HepG2 (cell line): ENCODE data around the gene PREX1. TPM values are rescaled to one million over a fixed set of nuclear protein-coding genes. Genes with fewer than 3 reads are reported as not detected.

ENCODE experiments used
- BCL6 ChIP-seq: IDR thresholded peaks from 2 replicates; pipeline ENCODE4 v1.6.1; 2016; ENCODE audit warnings: missing genetic modification reagents, missing compliant biosample characterization
- DNMT1 ChIP-seq: sonication (generic); formaldehyde crosslinking; IDR thresholded peaks from 2 replicates; pipeline ENCODE4 v1.5.1; 2020; ENCODE audit warnings: mild to moderate bottlenecking, missing genetic modification reagents
- IKZF1 ChIP-seq: fragments of 450-650 bp; IDR thresholded peaks from 2 replicates; pipeline ENCODE4 v1.7.1; 2016
- IKZF4 ChIP-seq: sonication (generic); formaldehyde crosslinking; IDR thresholded peaks from 2 replicates; pipeline ENCODE4 v1.5.1; 2020; ENCODE audit warnings: borderline replicate concordance, mild to moderate bottlenecking, low read depth, missing genetic modification reagents; ENCODE audit errors: not compliant biosample characterization
- JARID2 ChIP-seq: sonication (generic); formaldehyde crosslinking; IDR thresholded peaks from 2 replicates; pipeline ENCODE4 v1.8.1; 2023; ENCODE audit warnings: missing genetic modification reagents, inconsistent platforms; ENCODE audit not compliant: insufficient replicate concordance
- KLF12 ChIP-seq: sonication (generic); formaldehyde crosslinking; IDR thresholded peaks from 2 replicates; pipeline ENCODE4 v1.4.0; 2020; ENCODE audit warnings: missing genetic modification reagents, borderline replicate concordance
- MAF1 ChIP-seq: sonication (generic); formaldehyde crosslinking; IDR thresholded peaks from 2 replicates; pipeline ENCODE4 v1.5.0; 2020; ENCODE audit warnings: missing genetic modification reagents, borderline replicate concordance
- MAFG ChIP-seq: sonication (generic); formaldehyde crosslinking; IDR thresholded peaks from 2 replicates; pipeline ENCODE4 v1.5.1; 2020; ENCODE audit warnings: mild to moderate bottlenecking, missing genetic modification reagents
- NR2F6 ChIP-seq, 2 experiments: IDR thresholded peaks; 2 replicates each; pipeline ENCODE4 v1.6.1; 2016; ENCODE audit warnings: antibody characterized with exemption in 1 of 2, mild to moderate bottlenecking in 1 of 2
- ONECUT2 ChIP-seq: sonication (generic); formaldehyde crosslinking; IDR thresholded peaks from 2 replicates; pipeline ENCODE4 v1.4.0; 2020; ENCODE audit warnings: missing genetic modification reagents
- RAD21 ChIP-seq: fragments of 450-650 bp; formaldehyde crosslinking; IDR thresholded peaks from 2 replicates; pipeline ENCODE4 v1.5.0; 2020; ENCODE audit warnings: mild to moderate bottlenecking
- U2AF1 ChIP-seq: fragments of 200-400 bp; formaldehyde crosslinking; optimal IDR thresholded peaks from 2 replicates; pipeline ENCODE3; 2017; ENCODE audit warnings: mild to moderate bottlenecking, low read depth, low read length
- XBP1 ChIP-seq: sonication (generic); formaldehyde crosslinking; IDR thresholded peaks from 2 replicates; pipeline ENCODE4 v1.5.0; 2020; ENCODE audit warnings: missing genetic modification reagents
- ZNF232 ChIP-seq: sonication (generic); formaldehyde crosslinking; IDR thresholded peaks from 2 replicates; pipeline ENCODE4 v1.4.0; 2020; ENCODE audit warnings: missing genetic modification reagents, borderline replicate concordance
- ZNF383 ChIP-seq: sonication (generic); formaldehyde crosslinking; IDR thresholded peaks from 2 replicates; pipeline ENCODE4 v1.4.0; 2020; ENCODE audit warnings: missing genetic modification reagents, mild to moderate bottlenecking, borderline replicate concordance
- ZNF572 ChIP-seq: sonication (generic); formaldehyde crosslinking; IDR thresholded peaks from 2 replicates; pipeline ENCODE4 v1.5.1; 2020; ENCODE audit warnings: mild to moderate bottlenecking, missing genetic modification reagents
- ZNF749 ChIP-seq: sonication (generic); formaldehyde crosslinking; IDR thresholded peaks from 2 replicates; pipeline ENCODE4 v1.8.0; 2022; ENCODE audit warnings: mild to moderate bottlenecking, missing genetic modification reagents, moderate library complexity, borderline replicate concordance
- ZNF883 ChIP-seq: sonication (generic); formaldehyde crosslinking; IDR thresholded peaks from 2 replicates; pipeline ENCODE4 v1.5.1; 2020; ENCODE audit warnings: mild to moderate bottlenecking, missing genetic modification reagents; ENCODE audit errors: not compliant biosample characterization
- ZSCAN12 ChIP-seq: sonication (generic); formaldehyde crosslinking; IDR thresholded peaks from 2 replicates; pipeline ENCODE4 v1.9.0; 2021; ENCODE audit warnings: mild to moderate bottlenecking, missing genetic modification reagents
- polyA plus RNA-seq, 8 experiments: library from polyadenylated mRNA; depleted of rRNA in 3 of 8; stranded (reverse) in 7 of 8; unstranded in 1 of 8; fragments of >200 nt; fragmentation: Illumina TruSeq in 4 of 8; extraction: Trizol in 4 of 8; gene quantifications; 2 replicates each; pipeline versions ENCODE4 v1.2.1 to v1.2.3, GENCODE V29; 2011 to 2016; ENCODE audit warnings: low read depth in 4 of 8, missing spikeins in 1 of 8, mixed read lengths in 1 of 8; ENCODE audit not compliant: insufficient read depth in 1 of 8
- total RNA-seq, 5 experiments: library from RNA; depleted of rRNA; stranded (reverse); fragments of >200 nt; fragmentation: Illumina TruSeq; extraction: Trizol; gene quantifications; 2 replicates each; pipeline ENCODE4 v1.2.3, GENCODE V29; 2016; ENCODE audit warnings: low read depth in 1 of 5
- TF ChIP-seq, protein P1 (sequence below): sonication (generic); formaldehyde crosslinking; IDR thresholded peaks from 2 replicates; pipeline ENCODE4 v1.5.1; 2020; ENCODE audit warnings: mild to moderate bottlenecking, missing genetic modification reagents, borderline replicate concordance
- TF ChIP-seq, protein P2 (sequence below): sonication (generic); formaldehyde crosslinking; conservative IDR thresholded peaks from 2 replicates; pipeline ENCODE4 v1.8.0; 2022; ENCODE audit warnings: low read depth, missing genetic modification reagents
- TF ChIP-seq, protein P3 (sequence below): sonication (generic); formaldehyde crosslinking; IDR thresholded peaks from 2 replicates; pipeline ENCODE4 v1.5.1; 2020; ENCODE audit warnings: missing genetic modification reagents, mild to moderate bottlenecking, borderline replicate concordance
- TF ChIP-seq, protein P4 (sequence below): sonication (generic); formaldehyde crosslinking; IDR thresholded peaks from 2 replicates; pipeline ENCODE4 v1.5.1; 2020; ENCODE audit warnings: missing genetic modification reagents, mild to moderate bottlenecking, borderline replicate concordance

The PREX1 gene
- total and polyA plus RNA-seq, 2 of the 13 experiments (the other 11 are each of a cell fraction or from before 2014, with no cell fraction given): 0.02 to 0.04 TPM

DNA sequence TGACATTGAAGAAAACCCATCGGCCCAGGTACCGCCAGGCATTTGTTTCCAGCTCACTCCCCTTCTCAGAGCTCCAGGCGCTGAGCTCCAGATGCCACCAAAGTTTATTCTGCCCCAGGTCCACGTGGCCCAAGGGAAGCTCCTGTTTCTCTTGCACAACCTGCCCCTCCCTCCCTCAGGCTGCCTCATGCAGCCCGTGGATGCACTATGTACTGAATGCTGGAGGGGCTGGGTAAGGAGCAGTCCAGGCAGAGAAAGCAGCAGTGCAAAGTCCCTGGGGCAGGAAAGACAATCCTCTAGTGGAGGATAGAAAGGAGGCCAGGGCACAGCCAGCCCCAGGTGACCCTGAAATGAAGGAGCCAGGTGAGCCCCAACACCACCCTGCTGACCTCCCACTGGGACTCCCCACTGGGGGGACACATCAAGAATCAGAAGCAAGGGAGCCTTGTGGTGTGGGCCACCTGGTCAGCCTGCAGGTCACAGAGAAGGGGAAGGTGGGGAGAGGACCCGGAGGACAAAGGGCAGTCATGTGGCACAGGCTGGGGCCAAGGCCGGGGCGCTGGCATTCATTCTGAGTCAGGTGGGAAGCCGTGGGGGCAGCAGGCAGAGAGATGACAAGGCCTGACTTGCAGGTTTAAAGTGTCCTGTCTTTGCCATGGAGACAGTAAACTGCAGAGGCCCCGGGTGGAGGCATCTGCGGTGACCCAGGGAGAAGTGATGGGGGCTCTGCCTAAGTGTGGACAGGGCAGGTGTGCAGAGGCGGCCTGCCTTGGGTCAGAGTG, 230.1 kb downstream of the PREX1 start (continued):
- TF ChIP-seq, protein P1, sequence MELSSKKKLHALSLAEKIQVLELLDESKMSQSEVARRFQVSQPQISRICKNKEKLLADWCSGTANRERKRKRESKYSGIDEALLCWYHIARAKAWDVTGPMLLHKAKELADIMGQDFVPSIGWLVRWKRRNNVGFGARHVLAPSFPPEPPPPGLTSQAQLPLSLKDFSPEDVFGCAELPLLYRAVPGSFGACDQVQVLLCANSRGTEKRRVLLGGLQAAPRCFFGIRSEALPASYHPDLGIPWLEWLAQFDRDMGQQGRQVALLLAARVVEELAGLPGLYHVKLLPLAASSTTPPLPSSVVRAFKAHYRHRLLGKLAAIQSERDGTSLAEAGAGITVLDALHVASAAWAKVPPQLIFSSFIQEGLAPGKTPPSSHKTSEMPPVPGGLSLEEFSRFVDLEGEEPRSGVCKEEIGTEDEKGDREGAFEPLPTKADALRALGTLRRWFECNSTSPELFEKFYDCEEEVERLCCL (CRISPR knock-in tag): no peak
- TF ChIP-seq XBP1 (CRISPR knock-in tag): 0 out of 2 replicates have a peak, but pooled peaks have one; percentile 86
- TF ChIP-seq, protein P2, sequence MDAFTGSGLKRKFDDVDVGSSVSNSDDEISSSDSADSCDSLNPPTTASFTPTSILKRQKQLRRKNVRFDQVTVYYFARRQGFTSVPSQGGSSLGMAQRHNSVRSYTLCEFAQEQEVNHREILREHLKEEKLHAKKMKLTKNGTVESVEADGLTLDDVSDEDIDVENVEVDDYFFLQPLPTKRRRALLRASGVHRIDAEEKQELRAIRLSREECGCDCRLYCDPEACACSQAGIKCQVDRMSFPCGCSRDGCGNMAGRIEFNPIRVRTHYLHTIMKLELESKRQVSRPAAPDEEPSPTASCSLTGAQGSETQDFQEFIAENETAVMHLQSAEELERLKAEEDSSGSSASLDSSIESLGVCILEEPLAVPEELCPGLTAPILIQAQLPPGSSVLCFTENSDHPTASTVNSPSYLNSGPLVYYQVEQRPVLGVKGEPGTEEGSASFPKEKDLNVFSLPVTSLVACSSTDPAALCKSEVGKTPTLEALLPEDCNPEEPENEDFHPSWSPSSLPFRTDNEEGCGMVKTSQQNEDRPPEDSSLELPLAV (CRISPR knock-in tag): no peak; the same call in 1 of the 2 replicates
- TF ChIP-seq ZNF572 (CRISPR knock-in tag): 0 out of 2 replicates have a peak, but pooled peaks have one; percentile 41
- no peak for TF ChIP-seq U2AF1
- TF ChIP-seq, protein P3, sequence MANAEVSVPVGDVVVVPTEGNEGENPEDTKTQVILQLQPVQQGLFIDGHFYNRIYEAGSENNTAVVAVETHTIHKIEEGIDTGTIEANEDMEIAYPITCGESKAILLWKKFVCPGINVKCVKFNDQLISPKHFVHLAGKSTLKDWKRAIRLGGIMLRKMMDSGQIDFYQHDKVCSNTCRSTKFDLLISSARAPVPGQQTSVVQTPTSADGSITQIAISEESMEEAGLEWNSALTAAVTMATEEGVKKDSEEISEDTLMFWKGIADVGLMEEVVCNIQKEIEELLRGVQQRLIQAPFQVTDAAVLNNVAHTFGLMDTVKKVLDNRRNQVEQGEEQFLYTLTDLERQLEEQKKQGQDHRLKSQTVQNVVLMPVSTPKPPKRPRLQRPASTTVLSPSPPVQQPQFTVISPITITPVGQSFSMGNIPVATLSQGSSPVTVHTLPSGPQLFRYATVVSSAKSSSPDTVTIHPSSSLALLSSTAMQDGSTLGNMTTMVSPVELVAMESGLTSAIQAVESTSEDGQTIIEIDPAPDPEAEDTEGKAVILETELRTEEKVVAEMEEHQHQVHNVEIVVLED: no peak
- no peak; the same call in 1 of the 2 replicates for TF ChIP-seq ZNF749 (CRISPR knock-in tag)
- TF ChIP-seq, protein P4, sequence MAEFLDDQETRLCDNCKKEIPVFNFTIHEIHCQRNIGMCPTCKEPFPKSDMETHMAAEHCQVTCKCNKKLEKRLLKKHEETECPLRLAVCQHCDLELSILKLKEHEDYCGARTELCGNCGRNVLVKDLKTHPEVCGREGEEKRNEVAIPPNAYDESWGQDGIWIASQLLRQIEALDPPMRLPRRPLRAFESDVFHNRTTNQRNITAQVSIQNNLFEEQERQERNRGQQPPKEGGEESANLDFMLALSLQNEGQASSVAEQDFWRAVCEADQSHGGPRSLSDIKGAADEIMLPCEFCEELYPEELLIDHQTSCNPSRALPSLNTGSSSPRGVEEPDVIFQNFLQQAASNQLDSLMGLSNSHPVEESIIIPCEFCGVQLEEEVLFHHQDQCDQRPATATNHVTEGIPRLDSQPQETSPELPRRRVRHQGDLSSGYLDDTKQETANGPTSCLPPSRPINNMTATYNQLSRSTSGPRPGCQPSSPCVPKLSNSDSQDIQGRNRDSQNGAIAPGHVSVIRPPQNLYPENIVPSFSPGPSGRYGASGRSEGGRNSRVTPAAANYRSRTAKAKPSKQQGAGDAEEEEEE (CRISPR knock-in tag): no peak
- TF ChIP-seq DNMT1 (CRISPR knock-in tag): no peak
- TF ChIP-seq RAD21 (CRISPR knock-in tag): 0 out of 2 replicates have a peak, but pooled peaks have one; percentile 22
- no peak for TF ChIP-seq ONECUT2
- no peak for TF ChIP-seq KLF12 (CRISPR knock-in tag)
- TF ChIP-seq IKZF1: no peak
- 0 out of 2 replicates have a peak, but pooled peaks have one; percentile 21 for TF ChIP-seq BCL6 (CRISPR knock-in tag)
- TF ChIP-seq ZNF232 (CRISPR knock-in tag): no peak
- TF ChIP-seq MAFG (CRISPR knock-in tag): no peak
- no peak for TF ChIP-seq ZNF883
- TF ChIP-seq ZSCAN12 (CRISPR knock-in tag): no peak
- TF ChIP-seq JARID2: no peak
- TF ChIP-seq NR2F6 (IDR thresholded peaks at IDR 0.05): 0 out of 2 replicates have a peak, but pooled peaks have one; percentile 40
- no peak for TF ChIP-seq NR2F6 (CRISPR knock-in tag; IDR thresholded peaks at IDR 0.05)
- TF ChIP-seq IKZF4 (CRISPR knock-in tag): no peak
- no peak for TF ChIP-seq MAF1 (CRISPR knock-in tag)
- no peak for TF ChIP-seq ZNF383 (CRISPR knock-in tag)
